Activated CD4-positive, alpha-beta T cell treated with anti-CD3 and anti-CD28 coated beads, Interleukin-2, amount 50 U/mL, for 1 hour (primary cell): Measurements from ENCODE around the gene WBP2.

Experiments
- DNase-seq: peaks from one replicate; pipeline ENCODE4 v3.0.0-alpha.2; 2020

Gene WBP2

GRCh38 chr17:75855310-75856061 lies at the start of gene WBP2:
Gene WBP2 (minus strand): TSS chr17:75855335. CDS start chr17:75855297, 38 bp downstream.
- DNase-seq: peak; percentile 96

- no peak for DNase-seq
Measured at GRCh38 chr17:75902406-75902805, 47.3 kb upstream of the WBP2 start.

DNA sequence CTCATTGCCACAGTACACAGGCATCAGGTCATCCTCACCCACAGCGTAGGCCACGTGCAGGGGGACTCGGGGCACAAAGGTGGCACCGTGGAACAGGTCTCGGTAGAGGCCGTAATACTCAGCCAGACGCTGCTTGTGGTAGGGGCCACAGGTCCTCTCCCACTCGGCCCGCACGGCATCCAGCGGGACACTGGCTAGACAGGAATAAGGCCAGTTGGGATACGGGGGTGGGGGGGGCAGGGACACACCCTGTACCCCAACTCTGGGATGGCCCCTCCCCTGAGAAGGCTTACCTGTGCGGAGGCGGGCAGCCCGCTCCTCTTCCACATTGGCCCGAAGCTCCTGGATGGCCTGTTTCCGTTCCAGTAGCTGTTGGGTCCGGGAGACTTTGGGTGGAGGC lies 46.6 kb upstream of the WBP2 start:
- DNase-seq: no peak

DNA sequence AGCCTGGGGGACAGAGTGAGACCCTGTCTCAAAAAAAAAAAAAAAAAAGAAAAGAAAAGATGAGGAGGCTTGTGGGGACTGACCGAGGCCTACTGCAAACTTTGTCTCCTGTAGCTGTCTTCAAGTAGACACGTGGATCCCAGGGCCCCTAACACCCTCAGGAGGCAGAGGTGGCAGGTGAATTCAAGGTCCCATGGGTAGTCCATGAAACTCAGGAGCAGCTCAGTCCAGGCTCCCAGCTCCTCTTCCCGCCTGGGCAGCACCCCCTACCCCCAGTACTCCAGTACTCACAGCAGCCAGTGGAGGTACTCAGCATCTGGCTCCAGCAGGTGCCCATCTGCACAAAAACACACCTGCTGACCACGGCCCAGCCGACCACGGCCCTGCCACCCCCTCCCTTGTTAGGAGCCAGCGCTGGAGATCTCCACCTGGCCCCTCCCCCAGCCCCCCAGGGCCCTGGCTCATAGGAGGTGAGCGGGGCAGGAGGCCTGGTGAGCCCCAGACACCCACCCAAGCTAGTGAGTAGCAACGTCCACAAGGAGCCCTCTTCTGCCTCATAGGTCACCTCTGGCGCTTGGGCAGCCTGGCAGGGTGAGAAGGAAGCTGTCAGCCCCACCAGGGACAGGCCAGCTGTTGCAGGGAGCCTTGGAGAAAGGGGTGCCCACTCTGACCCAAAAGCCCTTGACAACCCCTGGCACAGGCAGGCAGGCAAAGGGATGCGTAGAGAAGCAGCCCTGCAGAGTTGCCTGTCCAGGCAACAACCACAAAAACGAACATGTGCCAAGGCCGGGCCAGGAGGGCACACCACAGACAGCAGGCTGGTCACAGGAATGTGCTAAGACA lies 45.8 kb upstream of the WBP2 start:
- no peak for DNase-seq

DNA sequence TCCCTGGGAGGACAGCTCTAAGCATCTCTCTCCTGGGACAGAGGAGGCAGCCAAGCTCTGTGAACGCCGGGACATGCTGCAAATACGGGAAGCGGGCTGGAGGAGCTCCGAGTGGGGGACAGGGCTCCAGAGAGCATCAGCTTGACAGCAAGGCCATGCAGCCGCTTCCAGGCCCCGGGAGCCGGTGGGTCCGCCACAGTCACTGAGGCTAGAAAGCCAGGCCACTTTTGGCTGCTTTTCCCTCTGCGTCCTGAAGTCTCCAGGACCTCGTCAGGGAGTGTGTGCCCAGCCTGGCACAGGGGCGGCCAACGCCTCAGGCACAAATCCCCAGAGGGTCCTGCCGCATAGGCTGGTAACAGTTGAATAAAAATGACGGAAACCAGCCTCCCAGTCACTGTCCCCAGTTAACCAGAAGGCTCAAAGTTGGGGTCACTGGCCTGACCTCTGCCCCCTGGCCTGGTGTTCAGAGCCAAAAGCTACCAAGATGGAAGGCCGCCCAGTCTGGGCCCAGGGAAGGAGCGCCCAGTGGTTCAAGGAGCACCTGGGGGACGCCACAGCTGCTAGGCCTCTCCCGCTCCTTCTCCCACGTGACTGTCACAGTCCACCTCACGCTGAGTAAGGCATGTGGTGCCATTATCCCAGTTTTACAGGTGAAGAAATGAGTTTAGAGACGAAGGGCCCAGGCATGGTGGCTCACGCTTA lies 44.8 kb upstream of the WBP2 start:
- no peak for DNase-seq

DNA sequence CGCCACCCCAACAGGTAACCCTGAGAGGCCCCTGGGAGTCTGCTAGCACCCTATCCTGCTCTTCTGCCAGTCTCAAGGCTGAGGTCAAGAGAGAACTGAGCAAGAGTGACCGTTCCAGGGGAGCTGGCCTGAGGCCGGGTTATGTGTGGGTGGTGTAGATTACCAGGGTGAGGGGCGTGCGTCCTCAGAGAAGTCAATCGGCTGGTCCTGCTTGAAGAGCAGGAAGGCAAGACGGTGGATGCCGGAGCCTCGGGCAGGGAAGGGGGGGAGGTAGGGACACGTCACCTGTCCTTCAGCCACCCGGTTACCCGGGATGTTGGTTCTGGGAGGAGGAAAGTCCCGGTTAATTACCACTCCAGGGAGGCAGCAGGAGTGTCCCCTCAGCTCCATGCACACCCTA lies 44.2 kb upstream of the WBP2 start:
- DNase-seq: no peak

GRCh38 chr17:75898791-75899190 lies 43.7 kb upstream of the WBP2 start:
- DNase-seq: no peak

DNA sequence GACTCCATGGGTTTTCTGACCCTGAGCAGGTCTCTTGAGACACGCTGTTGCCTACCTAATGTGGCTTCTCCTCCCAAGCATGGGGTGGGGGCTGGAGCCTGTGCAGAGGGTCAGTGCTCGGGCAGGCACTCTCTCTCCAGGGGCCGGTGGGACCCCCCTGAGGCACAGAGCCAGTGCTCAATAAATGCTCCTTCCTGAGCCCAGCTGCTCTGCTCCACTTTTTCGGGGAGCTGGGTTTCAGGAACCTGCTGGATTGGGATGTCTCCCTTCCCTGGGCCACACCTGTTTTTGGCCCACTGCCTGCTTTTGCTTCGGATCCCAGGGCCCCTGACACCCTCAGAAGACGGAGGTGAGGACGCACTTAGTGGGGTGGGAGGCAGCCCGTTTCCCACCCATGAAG lies 42.9 kb upstream of the WBP2 start:
- DNase-seq: no peak

DNA sequence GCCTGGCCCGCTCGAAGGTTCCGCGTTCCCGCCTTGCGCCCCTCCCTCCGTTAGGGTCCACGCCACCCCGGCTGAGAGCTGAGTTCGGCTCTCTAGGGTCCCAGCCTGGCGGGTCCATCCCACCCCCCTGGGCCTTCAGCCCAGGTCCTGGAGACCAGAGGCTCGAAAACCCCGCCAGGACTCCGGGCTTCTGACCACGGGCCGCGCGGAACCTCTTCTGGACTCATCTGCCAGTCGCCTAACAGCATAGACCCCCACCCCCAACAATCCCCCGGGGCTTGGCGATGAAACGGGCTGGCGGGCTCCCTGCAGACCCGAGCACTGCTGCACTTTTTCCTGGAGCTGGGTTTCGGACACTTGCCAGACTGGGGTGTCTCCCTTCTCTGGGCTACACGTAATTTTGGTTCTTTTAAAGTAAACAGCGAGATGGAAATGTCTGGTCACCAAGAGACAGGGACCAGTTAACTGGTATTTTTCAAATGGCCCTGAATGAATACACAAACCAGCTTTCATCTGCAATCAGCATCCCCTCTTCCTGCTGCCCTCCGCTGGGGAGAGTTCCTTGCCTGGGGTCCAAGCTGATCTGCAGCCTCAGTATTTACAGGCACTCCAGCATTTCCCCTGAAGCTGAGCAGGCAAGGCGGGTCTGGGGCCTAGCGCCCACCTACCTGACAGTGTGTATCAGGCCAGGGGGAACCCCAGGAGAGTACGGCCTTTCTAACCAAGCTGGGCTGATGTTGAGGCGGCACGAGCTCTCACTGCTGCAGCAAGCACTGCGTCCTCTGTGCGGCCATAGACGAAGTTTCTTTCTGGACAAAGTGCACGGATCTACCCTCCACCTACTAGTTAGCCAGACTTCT lies 42.3 kb upstream of the WBP2 start:
- no peak for DNase-seq

GRCh38 chr17:75896415-75897159 lies 41.5 kb upstream of the WBP2 start, which contains the start of gene TRIM65:
Gene TRIM65 (minus strand): TSS chr17:75896951. CDS start chr17:75896937, 14 bp downstream.
- DNase-seq: peak; percentile 77

DNA sequence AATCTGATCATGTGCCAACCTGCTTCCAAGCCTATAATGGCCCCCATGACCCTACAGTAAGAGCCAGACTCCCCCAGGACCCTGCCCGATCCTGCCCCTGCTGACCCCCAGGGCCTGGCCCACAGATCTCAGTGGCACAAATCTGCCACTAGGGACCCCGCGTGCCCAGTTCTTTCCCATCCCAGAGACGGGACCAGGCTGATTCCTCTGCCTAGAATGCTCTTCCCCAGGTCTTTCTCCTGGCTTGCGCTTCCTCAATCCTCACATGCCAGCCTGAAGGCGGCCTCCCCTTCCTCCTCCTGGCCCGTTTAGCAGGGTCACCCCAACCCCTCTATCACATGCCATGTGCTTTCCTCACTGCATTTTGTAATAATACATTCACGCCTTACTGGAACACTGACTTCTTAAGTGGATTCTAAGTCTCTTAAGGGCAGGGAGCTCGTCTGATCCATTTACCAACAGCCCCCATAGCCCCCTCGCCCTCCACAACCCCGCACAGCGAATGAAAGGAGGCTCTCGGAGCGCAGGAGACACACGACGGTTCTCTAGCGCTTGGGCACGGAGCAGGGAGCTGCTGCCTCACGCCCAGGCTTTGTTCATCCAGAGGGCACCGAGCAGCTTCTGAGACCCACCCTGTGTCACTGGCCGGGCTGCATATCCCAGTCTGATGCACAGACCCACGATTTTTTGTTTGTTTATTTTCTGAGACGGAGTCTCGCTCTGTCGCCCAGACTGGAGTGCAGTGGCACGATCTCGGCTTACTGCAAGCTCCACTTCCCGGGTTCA lies 40.4 kb upstream of the WBP2 start:
- no peak for DNase-seq

GRCh38 chr17:75894049-75894733 lies 39.1 kb upstream of the WBP2 start:
- no peak for DNase-seq

DNA sequence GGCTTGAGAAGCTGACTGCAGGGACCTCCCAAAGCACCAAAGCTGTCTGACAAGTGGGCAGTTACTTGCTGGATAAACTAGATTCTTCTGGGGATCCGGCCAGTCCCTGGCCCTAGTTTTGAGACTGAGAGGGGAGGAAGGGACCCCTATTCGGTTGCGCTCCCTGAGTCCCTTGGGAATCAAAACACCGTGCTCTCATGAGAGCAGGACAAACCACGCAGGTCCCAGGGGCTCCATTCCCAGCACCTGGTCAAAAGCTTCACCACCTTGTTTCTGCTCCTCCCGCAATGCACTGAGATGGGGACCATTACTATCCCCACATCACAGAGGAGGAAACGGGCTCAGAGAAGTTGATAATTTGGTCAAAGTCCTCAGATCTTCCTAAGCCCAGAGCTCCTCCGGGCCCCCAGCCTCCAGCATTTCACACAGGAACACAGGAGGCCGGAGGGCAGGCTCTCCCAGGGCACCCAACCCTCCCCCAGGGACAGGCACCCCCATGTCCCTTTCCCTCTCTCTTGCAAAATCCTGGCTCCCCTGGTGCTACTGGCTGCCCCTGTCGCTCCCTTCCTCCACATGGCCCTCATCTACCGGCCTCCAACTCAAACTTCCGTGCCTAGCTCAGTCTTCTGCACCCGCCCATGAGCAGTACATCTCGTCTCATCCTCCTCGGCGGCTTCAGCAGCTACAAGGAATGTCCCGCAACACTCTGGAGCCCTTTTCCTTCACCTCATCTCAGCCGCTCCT lies 38.3 kb upstream of the WBP2 start:
- no peak for DNase-seq

DNA sequence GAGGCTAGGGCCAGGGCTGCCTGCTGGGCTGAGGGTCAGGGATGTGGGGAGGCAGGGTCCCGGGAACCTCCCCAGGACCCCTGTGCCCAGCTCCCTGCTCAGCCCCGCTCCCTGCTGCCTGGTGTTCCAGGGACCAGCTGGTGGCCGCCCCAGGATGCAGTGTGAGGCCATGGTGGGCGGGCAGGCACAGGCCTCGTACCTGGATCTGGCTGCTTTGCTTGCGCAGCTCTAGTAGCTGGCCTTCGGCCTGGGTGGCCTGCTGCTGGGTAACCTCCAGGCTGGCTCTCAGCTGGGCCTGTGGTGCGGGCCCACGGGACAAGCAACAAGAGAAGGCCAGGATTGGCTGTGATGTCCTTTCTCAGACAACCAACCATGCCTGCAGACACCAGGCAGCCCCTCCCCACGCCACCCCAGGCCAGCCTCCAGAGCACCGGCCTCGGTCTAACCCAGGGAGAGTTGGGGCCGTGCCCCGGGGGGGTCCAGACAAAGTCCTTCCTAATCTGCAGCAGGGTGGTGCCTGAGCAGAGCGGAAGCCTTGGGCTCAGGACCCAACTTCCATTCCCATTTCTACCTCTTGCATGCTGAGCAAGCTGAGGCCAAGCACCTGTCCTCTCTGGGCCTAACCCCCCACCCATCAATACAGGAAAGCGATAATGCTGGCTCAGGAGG lies 37.6 kb upstream of the WBP2 start:
- DNase-seq: no peak

- no peak for DNase-seq
Measured at GRCh38 chr17:75891605-75892555, 36.7 kb upstream of the WBP2 start.

- DNase-seq: no peak
Measured at GRCh38 chr17:75891022-75891604, 36.0 kb upstream of the WBP2 start.

- no peak for DNase-seq
Measured at GRCh38 chr17:75889454-75889853, 34.3 kb upstream of the WBP2 start.
